Measurements from ENCODE around the gene C6orf136. TPM values are rescaled to one million over a fixed set of nuclear protein-coding genes. Genes with fewer than 3 reads are reported as not detected.

The C6orf136 gene
- total and polyA plus RNA-seq, 9 of the 15 experiments (the other 6 are each of a cell fraction or from before 2014, with no cell fraction given): 14.1 to 63.1 (median 18.4) TPM

DNA sequence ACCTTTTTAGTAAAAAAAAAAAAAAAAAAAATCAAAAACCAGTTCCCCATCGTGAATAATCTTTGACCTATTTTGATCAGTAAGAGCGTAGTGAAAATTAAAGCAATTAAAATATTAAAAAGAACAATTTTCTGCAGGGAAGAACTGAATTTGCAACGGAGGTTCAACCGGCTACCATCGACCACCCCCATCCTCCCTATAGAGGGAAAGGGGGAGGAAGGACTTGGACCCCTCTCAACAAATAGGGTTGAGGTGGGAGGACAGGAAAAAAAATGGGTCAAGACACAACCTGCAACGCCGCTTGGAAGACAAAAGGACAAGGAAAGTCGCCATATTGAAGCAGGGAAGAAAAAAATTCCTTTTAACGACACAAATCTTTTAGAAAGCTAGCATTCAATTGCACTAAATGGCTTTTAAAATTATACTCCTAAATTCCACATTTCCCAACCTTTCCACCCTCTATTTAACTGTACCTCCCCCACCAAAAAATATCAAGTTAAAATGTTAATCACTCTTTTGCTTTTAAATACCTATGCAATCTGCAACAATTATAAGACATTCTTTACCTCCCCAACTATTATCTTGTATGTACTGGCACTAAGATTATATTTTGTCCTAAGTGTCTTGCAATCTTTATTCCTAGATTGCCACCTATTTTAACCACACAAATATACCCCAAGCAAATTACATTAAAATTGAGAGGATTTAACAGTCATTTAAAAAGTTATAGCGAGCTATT, 31.5 kb upstream of the C6orf136 start (continued):
- TF ChIP-seq, protein P1, sequence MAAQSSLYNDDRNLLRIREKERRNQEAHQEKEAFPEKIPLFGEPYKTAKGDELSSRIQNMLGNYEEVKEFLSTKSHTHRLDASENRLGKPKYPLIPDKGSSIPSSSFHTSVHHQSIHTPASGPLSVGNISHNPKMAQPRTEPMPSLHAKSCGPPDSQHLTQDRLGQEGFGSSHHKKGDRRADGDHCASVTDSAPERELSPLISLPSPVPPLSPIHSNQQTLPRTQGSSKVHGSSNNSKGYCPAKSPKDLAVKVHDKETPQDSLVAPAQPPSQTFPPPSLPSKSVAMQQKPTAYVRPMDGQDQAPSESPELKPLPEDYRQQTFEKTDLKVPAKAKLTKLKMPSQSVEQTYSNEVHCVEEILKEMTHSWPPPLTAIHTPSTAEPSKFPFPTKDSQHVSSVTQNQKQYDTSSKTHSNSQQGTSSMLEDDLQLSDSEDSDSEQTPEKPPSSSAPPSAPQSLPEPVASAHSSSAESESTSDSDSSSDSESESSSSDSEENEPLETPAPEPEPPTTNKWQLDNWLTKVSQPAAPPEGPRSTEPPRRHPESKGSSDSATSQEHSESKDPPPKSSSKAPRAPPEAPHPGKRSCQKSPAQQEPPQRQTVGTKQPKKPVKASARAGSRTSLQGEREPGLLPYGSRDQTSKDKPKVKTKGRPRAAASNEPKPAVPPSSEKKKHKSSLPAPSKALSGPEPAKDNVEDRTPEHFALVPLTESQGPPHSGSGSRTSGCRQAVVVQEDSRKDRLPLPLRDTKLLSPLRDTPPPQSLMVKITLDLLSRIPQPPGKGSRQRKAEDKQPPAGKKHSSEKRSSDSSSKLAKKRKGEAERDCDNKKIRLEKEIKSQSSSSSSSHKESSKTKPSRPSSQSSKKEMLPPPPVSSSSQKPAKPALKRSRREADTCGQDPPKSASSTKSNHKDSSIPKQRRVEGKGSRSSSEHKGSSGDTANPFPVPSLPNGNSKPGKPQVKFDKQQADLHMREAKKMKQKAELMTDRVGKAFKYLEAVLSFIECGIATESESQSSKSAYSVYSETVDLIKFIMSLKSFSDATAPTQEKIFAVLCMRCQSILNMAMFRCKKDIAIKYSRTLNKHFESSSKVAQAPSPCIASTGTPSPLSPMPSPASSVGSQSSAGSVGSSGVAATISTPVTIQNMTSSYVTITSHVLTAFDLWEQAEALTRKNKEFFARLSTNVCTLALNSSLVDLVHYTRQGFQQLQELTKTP (IDR thresholded peaks at IDR 0.05; ENCODE audit: low read depth in 1 of 2, partially characterized antibody in 2 of 2): peak; percentile 82 to 89
- TF ChIP-seq ETV6 (IDR thresholded peaks at IDR 0.05; ENCODE audit: borderline replicate concordance in 1 of 2, low read depth in 2 of 2, low read length in 1 of 2) (no peak), ETV6 (CRISPR knock-in tag; IDR thresholded peaks at IDR 0.05; ENCODE audit: borderline replicate concordance) (no peak), CREBBP (IDR thresholded peaks at IDR 0.05; ENCODE audit: low read depth, low read length) (no peak), FOXP1 (CRISPR knock-in tag; IDR thresholded peaks at IDR 0.05) (no peak), HDAC2 (IDR thresholded peaks at IDR 0.05) (no peak), CBX3 (IDR thresholded peaks at IDR 0.05; ENCODE audit: borderline replicate concordance in 1 of 2, low read length in 2 of 2) (no peak; a peak in 1 of 3 replicates), ARHGAP35 (IDR thresholded peaks at IDR 0.05; ENCODE audit: partially characterized antibody) (no peak), ZFP36 (IDR thresholded peaks at IDR 0.05; ENCODE audit: low read depth, low read length, partially characterized antibody) (no peak), FOXJ2 (tag; IDR thresholded peaks at IDR 0.05) (peak; percentile 52; the same call in 1 of the 2 replicates), KLF13 (tag; IDR thresholded peaks at IDR 0.05; ENCODE audit: borderline replicate concordance, low read depth) (no peak), ZNF79 (CRISPR knock-in tag; IDR thresholded peaks at IDR 0.05; ENCODE audit: low read depth) (no peak), TAF15 (IDR thresholded peaks at IDR 0.05; ENCODE audit: low read depth, low read length) (no peak), ZNF384 (IDR thresholded peaks at IDR 0.05; ENCODE audit: low read depth, low read length) (peak; percentile 60)
- TF ChIP-seq, protein P2, sequence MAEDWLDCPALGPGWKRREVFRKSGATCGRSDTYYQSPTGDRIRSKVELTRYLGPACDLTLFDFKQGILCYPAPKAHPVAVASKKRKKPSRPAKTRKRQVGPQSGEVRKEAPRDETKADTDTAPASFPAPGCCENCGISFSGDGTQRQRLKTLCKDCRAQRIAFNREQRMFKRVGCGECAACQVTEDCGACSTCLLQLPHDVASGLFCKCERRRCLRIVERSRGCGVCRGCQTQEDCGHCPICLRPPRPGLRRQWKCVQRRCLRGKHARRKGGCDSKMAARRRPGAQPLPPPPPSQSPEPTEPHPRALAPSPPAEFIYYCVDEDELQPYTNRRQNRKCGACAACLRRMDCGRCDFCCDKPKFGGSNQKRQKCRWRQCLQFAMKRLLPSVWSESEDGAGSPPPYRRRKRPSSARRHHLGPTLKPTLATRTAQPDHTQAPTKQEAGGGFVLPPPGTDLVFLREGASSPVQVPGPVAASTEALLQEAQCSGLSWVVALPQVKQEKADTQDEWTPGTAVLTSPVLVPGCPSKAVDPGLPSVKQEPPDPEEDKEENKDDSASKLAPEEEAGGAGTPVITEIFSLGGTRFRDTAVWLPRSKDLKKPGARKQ (CRISPR knock-in tag; IDR thresholded peaks at IDR 0.05): no peak
- TF ChIP-seq, protein P3, sequence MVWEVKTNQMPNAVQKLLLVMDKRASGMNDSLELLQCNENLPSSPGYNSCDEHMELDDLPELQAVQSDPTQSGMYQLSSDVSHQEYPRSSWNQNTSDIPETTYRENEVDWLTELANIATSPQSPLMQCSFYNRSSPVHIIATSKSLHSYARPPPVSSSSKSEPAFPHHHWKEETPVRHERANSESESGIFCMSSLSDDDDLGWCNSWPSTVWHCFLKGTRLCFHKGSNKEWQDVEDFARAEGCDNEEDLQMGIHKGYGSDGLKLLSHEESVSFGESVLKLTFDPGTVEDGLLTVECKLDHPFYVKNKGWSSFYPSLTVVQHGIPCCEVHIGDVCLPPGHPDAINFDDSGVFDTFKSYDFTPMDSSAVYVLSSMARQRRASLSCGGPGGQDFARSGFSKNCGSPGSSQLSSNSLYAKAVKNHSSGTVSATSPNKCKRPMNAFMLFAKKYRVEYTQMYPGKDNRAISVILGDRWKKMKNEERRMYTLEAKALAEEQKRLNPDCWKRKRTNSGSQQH (CRISPR knock-in tag; IDR thresholded peaks at IDR 0.05): peak; percentile 94
- TF ChIP-seq, protein P4, sequence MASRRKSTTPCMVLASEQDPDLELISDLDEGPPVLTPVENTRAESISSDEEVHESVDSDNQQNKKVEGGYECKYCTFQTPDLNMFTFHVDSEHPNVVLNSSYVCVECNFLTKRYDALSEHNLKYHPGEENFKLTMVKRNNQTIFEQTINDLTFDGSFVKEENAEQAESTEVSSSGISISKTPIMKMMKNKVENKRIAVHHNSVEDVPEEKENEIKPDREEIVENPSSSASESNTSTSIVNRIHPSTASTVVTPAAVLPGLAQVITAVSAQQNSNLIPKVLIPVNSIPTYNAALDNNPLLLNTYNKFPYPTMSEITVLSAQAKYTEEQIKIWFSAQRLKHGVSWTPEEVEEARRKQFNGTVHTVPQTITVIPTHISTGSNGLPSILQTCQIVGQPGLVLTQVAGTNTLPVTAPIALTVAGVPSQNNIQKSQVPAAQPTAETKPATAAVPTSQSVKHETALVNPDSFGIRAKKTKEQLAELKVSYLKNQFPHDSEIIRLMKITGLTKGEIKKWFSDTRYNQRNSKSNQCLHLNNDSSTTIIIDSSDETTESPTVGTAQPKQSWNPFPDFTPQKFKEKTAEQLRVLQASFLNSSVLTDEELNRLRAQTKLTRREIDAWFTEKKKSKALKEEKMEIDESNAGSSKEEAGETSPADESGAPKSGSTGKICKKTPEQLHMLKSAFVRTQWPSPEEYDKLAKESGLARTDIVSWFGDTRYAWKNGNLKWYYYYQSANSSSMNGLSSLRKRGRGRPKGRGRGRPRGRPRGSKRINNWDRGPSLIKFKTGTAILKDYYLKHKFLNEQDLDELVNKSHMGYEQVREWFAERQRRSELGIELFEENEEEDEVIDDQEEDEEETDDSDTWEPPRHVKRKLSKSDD (conservative IDR thresholded peaks at IDR 0.05; ENCODE audit: low read length): 0 out of 2 replicates have a peak, but pooled peaks have one; percentile 24

All from K562 (cell line).